T-cell (primary cell): ENCODE measurements around the gene PRKAG2. TPM values are rescaled to one million over a fixed set of nuclear protein-coding genes. Genes with fewer than 3 reads are reported as not detected.

ENCODE experiments used
- ATAC-seq, 4 experiments: fragments of 200-7000 bp in 3 of 4; fragments of 150-1000 bp in 1 of 4; cut with Tn5 transposase; replicated peaks in 1 of 4; 1 replicate in 3 of 4; 2 replicates in 1 of 4; pipeline ENCODE4 v1.10.0; 2021; ENCODE audit warnings: moderate library complexity in 3 of 4, mild to moderate bottlenecking in 2 of 4, moderate number of reproducible peaks in 1 of 4
- CTCF ChIA-PET, 2 donors: fragments of 300-600 bp; sonication (Branson Sonifier 250); formaldehyde crosslinking; loops; one replicate each; lab custom pipeline; 2022; ENCODE audit warnings: antibody characterized with exemption in 2 of 2; lab: Charles Lee
- POLR2A ChIA-PET, 2 donors: fragments of 300-600 bp; sonication (Branson Sonifier 250); formaldehyde crosslinking; loops; one replicate each; lab custom pipeline; 2022; ENCODE audit warnings: antibody characterized with exemption in 2 of 2; lab: Charles Lee
- DNase-seq, 35 experiments: peaks; one replicate each; pipeline versions ENCODE4 v3.0.0 to v3.0.0-alpha.2; 2013 to 2023
- H3K27ac ChIP-seq: one replicate; pipeline ENCODE4 v1.5.1; 2013; ENCODE audit warnings: low read length
- H3K27me3 ChIP-seq, 2 experiments: replicated peaks in 1 of 2; 1 replicate in 1 of 2; 2 replicates in 1 of 2; pipeline versions ENCODE4 v1.6.1 to v1.7.0; 2013; ENCODE audit warnings: low read length in 1 of 2, mixed read lengths in 1 of 2; ENCODE audit not compliant: control insufficient read depth in 2 of 2, insufficient read depth in 2 of 2; ENCODE audit errors: extremely low read depth in 1 of 2
- H3K36me3 ChIP-seq, 2 donors: 1 replicate in 1 of 2; 2 replicates in 1 of 2; pipeline versions ENCODE4 v1.6.1 to v1.7.0; 2013; ENCODE audit warnings: low read length in 1 of 2; ENCODE audit not compliant: control insufficient read depth in 2 of 2, insufficient read depth in 1 of 2; ENCODE audit errors: extremely low read depth in 1 of 2
- H3K4me1 ChIP-seq, 2 experiments: 1 replicate in 1 of 2; 2 replicates in 1 of 2; pipeline versions ENCODE4 v1.6.1 to v1.7.0; 2013; ENCODE audit warnings: low read length in 2 of 2, mixed read lengths in 1 of 2; ENCODE audit not compliant: insufficient read depth in 2 of 2, control insufficient read depth in 1 of 2; ENCODE audit errors: extremely low read depth in 1 of 2
- H3K4me3 ChIP-seq, 2 donors: 1 replicate in 1 of 2; 2 replicates in 1 of 2; pipeline versions ENCODE4 v1.5.1 to v1.7.0; 2013; ENCODE audit warnings: mild to moderate bottlenecking in 2 of 2, low read length in 1 of 2, moderate library complexity in 1 of 2; ENCODE audit not compliant: control insufficient read depth in 1 of 2; ENCODE audit errors: extremely low read depth in 1 of 2
- H3K9me3 ChIP-seq: 2 replicates; pipeline ENCODE4 v1.7.0; 2013
- H3K27ac Mint-ChIP-seq, 2 donors: one replicate each; pipeline ENCODE4 v1.8.0; 2020 to 2021; ENCODE audit warnings: mild to moderate bottlenecking in 2 of 2, mixed read lengths in 2 of 2
- H3K27me3 Mint-ChIP-seq, 2 donors: one replicate each; pipeline ENCODE4 v1.8.0; 2021 to 2022; ENCODE audit warnings: mixed read lengths in 2 of 2
- H3K36me3 Mint-ChIP-seq: one replicate; pipeline ENCODE4 v1.8.0; 2021; ENCODE audit warnings: mixed read lengths
- H3K4me1 Mint-ChIP-seq, 3 donors: one replicate each; pipeline ENCODE4 v1.8.0; 2020 to 2022; ENCODE audit warnings: mixed read lengths in 3 of 3, mild to moderate bottlenecking in 1 of 3
- H3K4me3 Mint-ChIP-seq, 3 donors: one replicate each; pipeline ENCODE4 v1.8.0; 2020 to 2022; ENCODE audit warnings: mild to moderate bottlenecking in 3 of 3, mixed read lengths in 3 of 3, moderate library complexity in 3 of 3
- H3K9me3 Mint-ChIP-seq, 3 donors: one replicate each; pipeline ENCODE4 v1.8.0; 2020 to 2022; ENCODE audit warnings: mixed read lengths in 3 of 3
- WGBS: methylation state at CpG from one replicate; pipeline ENCODE4 v1.1.5; 2013; ENCODE audit warnings: missing lambda C conversion rate; ENCODE audit not compliant: insufficient coverage; 5-methylcytosine and 5-hydroxymethylcytosine counted together
- total RNA-seq, 35 experiments: library from RNA in 6 of 35; stranded (reverse) in 6 of 35; fragments of 120-200 nt in 1 of 35; gene quantifications; one replicate each; pipeline versions ENCODE4 v1.2.1 to v1.2.4 and lab custom pipeline; 2013 to 2026

PRKAG2 gene
- total RNA-seq, 5 donors from 2014 or later (not counting 1 experiment from before 2014, with no cell fraction given): 43.0 to 59.9 (median 49.3) TPM

DNA sequence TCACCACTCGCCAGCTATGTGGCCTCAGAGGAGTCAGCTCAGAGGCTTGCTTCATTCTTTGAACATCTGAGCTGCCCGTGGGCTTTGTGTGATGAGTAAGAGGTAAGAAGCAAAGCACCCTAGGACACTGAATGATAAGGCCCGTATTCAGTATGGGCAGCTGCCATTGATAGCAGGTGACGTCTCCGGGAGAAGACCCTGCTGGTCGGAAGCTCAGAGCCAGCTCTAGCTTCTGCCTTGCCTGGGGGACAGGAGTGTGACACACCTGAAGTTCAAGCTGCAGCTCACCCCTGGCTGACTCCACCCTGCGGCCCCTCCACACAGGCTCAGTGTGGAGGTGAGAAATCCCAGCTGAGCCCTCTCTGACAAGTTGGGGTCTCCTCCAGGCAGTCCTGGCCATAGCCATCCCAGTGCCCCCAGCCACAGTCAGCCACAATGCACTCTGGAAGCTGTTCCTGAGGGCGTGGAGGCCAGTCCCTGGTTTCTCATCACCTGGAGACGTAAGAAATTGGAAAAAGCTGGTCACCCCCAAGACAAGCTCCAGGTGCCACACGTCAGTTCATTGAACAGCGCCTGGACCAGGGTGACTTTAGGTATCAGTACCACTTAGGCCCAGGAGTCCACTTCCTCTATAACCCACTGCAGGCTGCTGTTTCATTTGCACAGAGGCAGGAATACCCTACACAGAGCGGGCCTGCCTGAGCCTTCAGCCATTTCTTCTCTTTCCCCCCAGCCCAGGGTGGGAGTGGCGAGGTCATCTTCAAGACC is 192.3 kb downstream of the PRKAG2 start:
- H3K4me1 ChIP-seq: peaks cover 0 to 5% of the 10 kb centered on the region in 2 experiments
- H3K27ac Mint-ChIP-seq: no peak overlapping the region
- H3K4me3 ChIP-seq: no peak overlapping the region
- no peak for DNase-seq
- no peaks in the 10 kb centered on the region for H3K9me3 ChIP-seq
- CTCF ChIA-PET: no interaction called here
- no peak for ATAC-seq
- H3K4me1 Mint-ChIP-seq: peaks cover 19 to 34% (median 23%) of the 10 kb centered on the region in 3 donors
- peaks cover 0 to 3% of the 10 kb centered on the region in 2 donors for H3K36me3 ChIP-seq
- H3K27me3 Mint-ChIP-seq: no peaks in the 10 kb centered on the region
- POLR2A ChIA-PET: no interaction called here
- WGBS: 84% methylated on average over 12 of the region's 13 CpGs
- H3K27ac ChIP-seq: no peak overlapping the region
- no peak overlapping the region for H3K4me3 Mint-ChIP-seq
- H3K9me3 Mint-ChIP-seq: no peaks in the 10 kb centered on the region
- H3K36me3 Mint-ChIP-seq: peaks cover 6% of the 10 kb centered on the region
- no peaks in the 10 kb centered on the region for H3K27me3 ChIP-seq

DNA sequence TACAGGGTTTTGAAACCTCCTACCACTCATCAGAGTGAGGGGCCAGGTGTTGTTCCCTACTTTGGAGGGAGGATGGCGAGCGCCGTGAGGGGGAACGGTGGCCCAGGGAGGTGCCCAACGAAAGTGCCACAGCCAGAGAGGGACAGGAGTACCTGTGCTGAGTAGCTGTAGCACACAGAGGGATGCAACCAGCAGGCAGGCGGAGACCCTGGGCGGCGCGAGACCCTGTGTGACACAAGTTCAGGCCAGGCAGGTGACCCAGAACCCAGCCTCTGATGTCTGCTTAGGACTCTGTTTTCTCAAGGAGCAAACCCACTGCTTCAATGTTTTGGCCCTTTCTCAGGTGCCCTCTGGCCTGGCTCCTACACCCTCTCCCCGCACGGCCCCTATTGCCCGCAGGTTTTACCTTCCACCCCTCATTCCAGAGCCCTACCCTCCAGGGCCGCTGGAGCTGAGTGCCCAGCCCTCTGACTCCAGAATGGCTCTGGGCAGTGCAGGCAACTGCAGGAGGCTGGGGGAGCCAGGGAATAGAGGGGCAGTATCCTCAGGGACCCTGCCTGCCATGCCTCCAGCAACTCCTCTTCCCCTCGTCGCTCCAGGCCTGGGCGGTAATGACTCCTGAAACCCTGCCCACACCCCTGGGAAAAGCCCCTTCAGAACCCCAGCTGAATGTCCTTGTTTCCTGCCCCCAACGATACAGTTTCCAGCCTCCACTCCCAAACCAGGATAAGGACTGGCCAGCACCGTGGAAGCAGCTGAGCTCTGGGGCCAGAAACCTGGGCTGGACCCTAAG is 193.1 kb downstream of the PRKAG2 start:
- ATAC-seq (no peak), DNase-seq (no peak)
- peaks cover 27 to 42% (median 31%) of the 10 kb centered on the region in 3 donors for H3K4me1 Mint-ChIP-seq
- H3K27ac Mint-ChIP-seq: no peak overlapping the region
- no peak overlapping the region for H3K4me3 Mint-ChIP-seq
- Histone ChIP-seq H3K27ac (no peak overlapping the region), H3K4me1 (peaks cover 2 to 12% of the 10 kb centered on the region in 2 experiments), H3K4me3 (no peak overlapping the region), H3K27me3 (no peaks in the 10 kb centered on the region), H3K36me3 (peaks cover 0 to 1% of the 10 kb centered on the region in 2 donors), H3K9me3 (no peaks in the 10 kb centered on the region)
- WGBS: 93% methylated on average over 13 of the region's 18 CpGs
- peaks cover 6% of the 10 kb centered on the region for H3K36me3 Mint-ChIP-seq
- ChIA-PET POLR2A (no interaction called here), CTCF (no interaction called here)
- no peaks in the 10 kb centered on the region for H3K27me3 Mint-ChIP-seq
- H3K9me3 Mint-ChIP-seq: no peaks in the 10 kb centered on the region

DNA sequence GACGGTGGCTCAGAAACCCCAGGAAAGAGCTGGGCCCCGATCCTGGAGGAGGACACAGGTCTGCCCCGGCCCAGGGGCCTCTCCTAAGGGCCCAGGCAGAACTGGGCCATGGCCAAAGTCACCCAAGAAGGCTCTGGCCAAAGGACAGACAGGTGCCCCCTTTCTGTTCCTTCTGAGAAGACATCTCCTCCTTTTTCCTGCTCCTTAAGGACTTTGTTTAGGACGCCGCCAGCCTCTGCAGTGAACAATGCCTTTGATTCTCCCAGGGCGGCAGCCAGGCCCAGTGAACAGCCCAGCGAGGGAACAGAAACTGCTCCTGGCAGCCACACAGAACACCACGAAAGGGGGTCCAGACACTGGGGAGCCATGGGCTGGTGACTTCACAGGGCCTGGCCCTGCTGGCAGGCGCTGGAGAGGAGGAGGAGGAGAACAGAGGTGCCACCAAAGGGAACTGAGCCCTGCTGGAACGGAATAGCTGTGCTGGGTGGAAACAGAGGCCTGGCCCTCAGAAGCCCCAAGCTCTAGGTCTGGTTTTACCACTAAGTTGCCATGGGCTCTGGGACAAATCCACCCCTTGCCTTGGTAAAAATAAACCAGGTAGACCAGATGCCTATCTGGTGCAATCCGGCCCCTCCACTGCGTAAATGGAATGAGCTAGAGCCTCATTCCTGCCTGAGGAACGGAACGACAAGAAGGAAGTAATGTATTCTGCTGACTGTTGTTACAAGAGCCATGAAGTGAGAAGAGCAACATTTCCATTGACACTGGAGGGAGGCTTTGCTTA is 193.9 kb downstream of the PRKAG2 start:
- ATAC-seq (no peak), DNase-seq (no peak)
- H3K9me3 Mint-ChIP-seq: no peaks in the 10 kb centered on the region
- peaks cover 6% of the 10 kb centered on the region for H3K36me3 Mint-ChIP-seq
- H3K4me3 Mint-ChIP-seq: no peak overlapping the region
- 88% methylated on average over 12 of the region's 14 CpGs for WGBS
- peaks cover 4 to 20% of the 10 kb centered on the region in 2 experiments for H3K4me1 ChIP-seq
- no peaks in the 10 kb centered on the region for H3K36me3 ChIP-seq
- peaks cover 32 to 50% (median 37%) of the 10 kb centered on the region in 3 donors for H3K4me1 Mint-ChIP-seq
- no peak overlapping the region for H3K4me3 ChIP-seq
- CTCF ChIA-PET: interaction anchor here in 1 of 2 donors (0.5 kb wide), 1 partner anchor 74 kb away, joined by 3 read pairs; no protein-coding TSS in a partner anchor
- no peaks in the 10 kb centered on the region for H3K9me3 ChIP-seq
- POLR2A ChIA-PET: no interaction called here
- no peaks in the 10 kb centered on the region for H3K27me3 ChIP-seq
- H3K27ac ChIP-seq: no peak overlapping the region
- H3K27me3 Mint-ChIP-seq: no peaks in the 10 kb centered on the region
- H3K27ac Mint-ChIP-seq: no peak overlapping the region

DNA sequence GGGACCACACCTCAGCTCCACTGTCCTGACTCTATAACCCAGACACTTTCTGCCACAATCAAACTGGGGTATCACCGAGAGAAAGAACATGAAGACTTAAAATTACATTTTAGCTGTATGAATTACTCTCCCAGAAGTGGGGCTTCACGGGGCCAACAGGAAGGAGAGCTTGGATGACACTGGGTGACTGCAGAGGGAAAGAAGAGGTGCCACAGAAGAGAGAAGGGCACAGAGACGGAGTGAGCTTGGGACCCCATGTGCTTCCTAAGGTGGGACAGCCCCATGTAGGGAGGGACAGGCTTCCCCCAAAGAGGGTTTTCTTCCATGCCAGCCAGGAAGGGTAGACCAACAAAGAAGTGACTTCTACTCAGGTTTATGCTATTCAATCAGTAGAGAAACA is 195.2 kb downstream of the PRKAG2 start:
- H3K4me1 Mint-ChIP-seq: peaks cover 36 to 56% (median 41%) of the 10 kb centered on the region in 3 donors
- no peak overlapping the region for H3K4me3 ChIP-seq
- CTCF ChIA-PET: interaction anchor here (0.6 kb wide), 2 partner anchors 77 to 84 kb away, joined by 3 read pairs; no protein-coding TSS in a partner anchor

DNA sequence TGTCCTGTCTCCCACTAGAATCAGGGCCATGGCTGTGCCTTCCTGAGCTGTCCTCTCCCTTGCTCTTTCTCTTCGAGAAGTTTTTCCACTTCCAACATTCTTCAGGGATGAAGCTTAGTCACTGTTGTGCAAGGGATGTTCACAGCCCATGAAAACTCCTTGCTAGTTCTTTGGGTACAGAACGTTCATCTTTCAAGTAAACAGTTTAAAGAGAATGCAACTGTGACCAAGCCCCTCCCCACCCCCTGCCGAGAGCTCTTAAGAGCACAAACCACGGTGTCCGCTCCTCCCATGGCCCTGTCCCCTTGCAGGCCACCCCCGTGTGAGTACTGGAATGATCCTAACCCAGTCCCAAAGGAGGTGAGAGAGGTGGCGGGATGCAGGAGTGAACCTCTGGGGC is 196.1 kb downstream of the PRKAG2 start:
- no peak for DNase-seq
- 80% methylated on average over 3 of the region's 7 CpGs for WGBS
- Histone ChIP-seq H3K9me3 (no peaks in the 10 kb centered on the region), H3K4me1 (peaks cover 4 to 22% of the 10 kb centered on the region in 2 experiments), H3K27ac (no peak overlapping the region), H3K4me3 (no peak overlapping the region), H3K27me3 (no peaks in the 10 kb centered on the region), H3K36me3 (no peaks in the 10 kb centered on the region)
- no peak for ATAC-seq
- H3K36me3 Mint-ChIP-seq: peaks cover 8% of the 10 kb centered on the region
- H3K9me3 Mint-ChIP-seq: no peaks in the 10 kb centered on the region
- no peak overlapping the region for H3K27ac Mint-ChIP-seq
- H3K4me3 Mint-ChIP-seq: no peak overlapping the region
- ChIA-PET POLR2A (no interaction called here), CTCF (no interaction called here)
- H3K27me3 Mint-ChIP-seq: no peaks in the 10 kb centered on the region
- H3K4me1 Mint-ChIP-seq: peaks cover 36 to 56% (median 41%) of the 10 kb centered on the region in 3 donors

More for the DNA sequence above, 195.2 kb downstream of the PRKAG2 start:
- H3K36me3 Mint-ChIP-seq: peaks cover 8% of the 10 kb centered on the region
- no peaks in the 10 kb centered on the region for H3K27me3 Mint-ChIP-seq
- ATAC-seq (no peak), DNase-seq (no peak)
- Histone ChIP-seq H3K4me1 (peaks cover 4 to 22% of the 10 kb centered on the region in 2 experiments), H3K9me3 (no peaks in the 10 kb centered on the region), H3K27me3 (no peaks in the 10 kb centered on the region), H3K27ac (no peak overlapping the region), H3K36me3 (no peaks in the 10 kb centered on the region)
- POLR2A ChIA-PET: no interaction called here
- H3K27ac Mint-ChIP-seq: no peak overlapping the region
- H3K9me3 Mint-ChIP-seq: no peaks in the 10 kb centered on the region
- H3K4me3 Mint-ChIP-seq: no peak overlapping the region
- WGBS: 90% methylated on average over 2 of the region's 3 CpGs
